Upper lobe of left lung (tissue), 4 donors: Measurements from ENCODE around the gene PCYOX1L.
"Not testable (repeated sequence)": the region's sequence is repeated elsewhere in the genome, so short reads cannot be mapped to it uniquely, and the experiment has no call there.

Experiments
- POLR2A ChIP-seq, 4 donors: fragments of 450-650 bp; IDR thresholded peaks; one replicate each; pipeline ENCODE4 v1.5.1; 2016 to 2017; ENCODE audit warnings: antibody characterized with exemption in 4 of 4, mild to moderate bottlenecking in 2 of 4
- TF ChIP-seq, protein P1 (sequence below), 6 experiments: fragments of 450-650 bp in 4 of 6; fragments of 200-600 bp in 2 of 6; sonication (generic) in 2 of 6; IDR thresholded peaks; one replicate each; pipeline ENCODE4 v1.5.1; 2016 to 2019; ENCODE audit warnings: antibody characterized with exemption in 6 of 6

DNA sequence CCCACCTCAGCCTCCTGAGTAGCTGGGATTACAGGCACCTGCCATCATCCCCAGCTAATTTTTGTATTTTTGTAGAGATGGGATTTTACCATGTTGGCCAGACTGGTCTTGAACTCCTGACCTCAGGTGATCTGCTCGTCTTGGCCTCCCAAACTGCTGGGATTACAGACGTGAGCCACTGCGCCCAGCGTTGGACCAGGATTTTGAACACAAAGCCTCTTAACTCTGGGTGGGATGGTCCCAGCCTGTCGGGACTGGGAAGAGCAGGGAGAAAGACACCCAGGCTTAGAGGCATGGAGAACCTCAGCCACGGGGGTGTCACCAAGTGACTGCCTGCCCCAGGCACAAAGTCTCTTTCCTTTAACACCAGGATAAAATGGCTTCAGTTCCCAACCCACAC is 33.2 kb downstream of the PCYOX1L start:
- TF ChIP-seq, protein P1, sequence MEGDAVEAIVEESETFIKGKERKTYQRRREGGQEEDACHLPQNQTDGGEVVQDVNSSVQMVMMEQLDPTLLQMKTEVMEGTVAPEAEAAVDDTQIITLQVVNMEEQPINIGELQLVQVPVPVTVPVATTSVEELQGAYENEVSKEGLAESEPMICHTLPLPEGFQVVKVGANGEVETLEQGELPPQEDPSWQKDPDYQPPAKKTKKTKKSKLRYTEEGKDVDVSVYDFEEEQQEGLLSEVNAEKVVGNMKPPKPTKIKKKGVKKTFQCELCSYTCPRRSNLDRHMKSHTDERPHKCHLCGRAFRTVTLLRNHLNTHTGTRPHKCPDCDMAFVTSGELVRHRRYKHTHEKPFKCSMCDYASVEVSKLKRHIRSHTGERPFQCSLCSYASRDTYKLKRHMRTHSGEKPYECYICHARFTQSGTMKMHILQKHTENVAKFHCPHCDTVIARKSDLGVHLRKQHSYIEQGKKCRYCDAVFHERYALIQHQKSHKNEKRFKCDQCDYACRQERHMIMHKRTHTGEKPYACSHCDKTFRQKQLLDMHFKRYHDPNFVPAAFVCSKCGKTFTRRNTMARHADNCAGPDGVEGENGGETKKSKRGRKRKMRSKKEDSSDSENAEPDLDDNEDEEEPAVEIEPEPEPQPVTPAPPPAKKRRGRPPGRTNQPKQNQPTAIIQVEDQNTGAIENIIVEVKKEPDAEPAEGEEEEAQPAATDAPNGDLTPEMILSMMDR (IDR thresholded peaks at IDR 0.05) = not testable (repeated sequence)
- TF ChIP-seq POLR2A (IDR thresholded peaks at IDR 0.05) = not testable (repeated sequence)
